ENCODE data around the gene REEP1. TPM values are rescaled to one million over a fixed set of nuclear protein-coding genes. Genes with fewer than 3 reads are reported as not detected.

Gene REEP1
- total RNA-seq, 4 donors from 2014 or later: 46.1 to 95.1 (median 74.9) TPM

- TF ChIP-seq CTCF (IDR thresholded peaks at IDR 0.05): no peak
- no peak for TF ChIP-seq POLR2A (IDR thresholded peaks at IDR 0.05; ENCODE audit: low read depth)
- TF ChIP-seq POLR2AphosphoS5 (IDR thresholded peaks at IDR 0.05): no peak
- no peak for TF ChIP-seq EP300 (IDR thresholded peaks at IDR 0.05)
- Histone ChIP-seq H3K9me3 (no peaks in the 10 kb centered on the region), H3K27ac (replicated peaks in 1 of 4) (peak overlapping the region; percentile 80 to 89 (median 83))
These were observed 56.2 kb downstream of the REEP1 start for GRCh38 chr2:86281066-86281700.

DNA sequence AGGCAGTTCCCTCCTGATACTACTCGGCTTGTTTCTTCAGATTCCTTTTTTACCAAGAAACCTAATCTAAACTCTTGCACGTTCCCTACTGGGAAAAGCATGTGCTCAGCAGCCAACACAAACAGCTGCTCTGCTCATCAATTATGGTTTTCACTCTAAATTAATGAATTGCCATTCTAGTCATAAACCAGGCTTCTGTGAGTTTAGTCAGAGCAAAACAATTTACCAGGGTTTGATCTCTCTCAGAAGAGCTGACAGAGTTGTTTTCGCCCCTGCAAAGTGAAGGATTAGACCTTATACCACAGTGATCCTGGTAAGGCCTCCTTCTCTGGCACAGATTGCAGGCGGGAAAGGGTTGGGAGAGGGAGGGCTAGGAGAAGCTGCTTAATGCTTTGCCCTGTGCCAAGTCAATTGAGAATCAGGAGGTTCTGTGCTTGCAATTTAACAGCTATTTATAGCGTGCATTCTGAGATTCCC lies 57.2 kb downstream of the REEP1 start:
- Histone ChIP-seq H3K4me1 (peaks cover 49 to 82% (median 67%) of the 10 kb centered on the region in 4 donors), H3K9me3 (no peaks in the 10 kb centered on the region), H3K36me3 (peaks cover 0 to 11% (median 0%) of the 10 kb centered on the region in 4 donors), H3K4me3 (no peak overlapping the region), H3K27me3 (no peaks in the 10 kb centered on the region), H3K27ac (replicated peaks in 1 of 4) (peak overlapping the region; percentile 80 to 89 (median 83))
- 24% methylated on average over 5 of the region's 5 CpGs for WGBS
- DNase-seq (ENCODE audit: extremely low spot score): peak; percentile 92
- intact Hi-C loops (cut with DNase I): no loop called here
- TF ChIP-seq POLR2AphosphoS5 (IDR thresholded peaks at IDR 0.05) (peak; percentile 58 to 62), CTCF (IDR thresholded peaks at IDR 0.05) (no peak)

More at GRCh38 chr2:86281066-86281700, 56.2 kb downstream of the REEP1 start:
- peak; percentile 66 for DNase-seq (ENCODE audit: extremely low spot score)
- 95% methylated on average over 13 of the region's 14 CpGs for WGBS
- intact Hi-C loops (cut with DNase I): no loop called here
- H3K27me3 ChIP-seq: no peaks in the 10 kb centered on the region
- peaks cover 0 to 7% (median 0%) of the 10 kb centered on the region in 4 donors for H3K36me3 ChIP-seq
- H3K4me1 ChIP-seq: peaks cover 48 to 82% (median 68%) of the 10 kb centered on the region in 4 donors
- no peak overlapping the region for H3K4me3 ChIP-seq

- TF ChIP-seq CTCF (IDR thresholded peaks at IDR 0.05) (no peak), POLR2AphosphoS5 (IDR thresholded peaks at IDR 0.05) (no peak), EP300 (IDR thresholded peaks at IDR 0.05) (no peak), POLR2A (IDR thresholded peaks at IDR 0.05; ENCODE audit: low read depth) (no peak)
- intact Hi-C loops (cut with DNase I): no loop called here
- Histone ChIP-seq H3K27ac (replicated peaks in 1 of 4) (peak overlapping the region in 1 of 4 donors; percentile 61), H3K4me1 (peaks cover 29 to 52% (median 37%) of the 10 kb centered on the region in 4 donors), H3K9me3 (peaks cover 0 to 14% (median 10%) of the 10 kb centered on the region in 4 donors), H3K4me3 (no peak overlapping the region), H3K36me3 (peaks cover 0 to 15% (median 3%) of the 10 kb centered on the region in 4 donors), H3K27me3 (no peaks in the 10 kb centered on the region)
- WGBS: 93% methylated on average over 2 of the region's 3 CpGs
- peak; percentile 57 for DNase-seq (ENCODE audit: extremely low spot score)
These were observed 61.5 kb downstream of the REEP1 start for GRCh38 chr2:86275962-86276361.

DNA sequence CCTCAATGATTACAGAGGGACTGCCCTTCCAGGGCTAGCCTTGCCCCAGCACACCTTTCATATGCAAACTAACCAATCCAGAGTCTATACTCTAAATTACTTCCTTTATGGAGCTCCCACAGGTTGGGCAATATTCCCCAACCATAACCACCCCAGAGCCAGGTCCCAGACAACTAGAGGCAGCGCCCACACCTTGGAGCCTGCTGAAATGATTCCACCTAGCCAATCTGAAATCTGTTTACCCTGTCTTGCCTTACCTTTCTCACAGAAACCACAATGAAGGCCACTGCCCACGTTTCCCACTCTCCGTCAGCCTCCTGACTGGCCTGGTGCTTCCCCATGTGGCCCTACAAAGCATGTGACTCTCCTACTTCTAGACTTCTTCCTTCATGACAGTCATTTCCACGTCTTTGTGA lies 62.0 kb downstream of the REEP1 start:
- 76% methylated on average over 4 of the region's 4 CpGs for WGBS
- H3K27me3 ChIP-seq: no peaks in the 10 kb centered on the region
- peaks cover 0 to 20% (median 14%) of the 10 kb centered on the region in 4 donors for H3K9me3 ChIP-seq
- intact Hi-C loops (cut with DNase I): no loop called here
- H3K4me3 ChIP-seq: no peak overlapping the region
- peaks cover 24 to 46% (median 31%) of the 10 kb centered on the region in 4 donors for H3K4me1 ChIP-seq
- H3K36me3 ChIP-seq: peaks cover 0 to 15% (median 3%) of the 10 kb centered on the region in 4 donors
- TF ChIP-seq POLR2AphosphoS5 (IDR thresholded peaks at IDR 0.05): no peak
- no peak for TF ChIP-seq POLR2A (IDR thresholded peaks at IDR 0.05; ENCODE audit: low read depth)
- TF ChIP-seq EP300 (IDR thresholded peaks at IDR 0.05): no peak
- no peak for TF ChIP-seq CTCF (IDR thresholded peaks at IDR 0.05)
- peak overlapping the region in 3 of 4 donors; percentile 42 to 61 (median 55) for H3K27ac ChIP-seq (replicated peaks in 1 of 4)
- DNase-seq (ENCODE audit: extremely low spot score): peak; percentile 55

Measured in esophagus muscularis mucosa (tissue), 4 donors.